ENCODE data around the gene PITPNM1.

DNA sequence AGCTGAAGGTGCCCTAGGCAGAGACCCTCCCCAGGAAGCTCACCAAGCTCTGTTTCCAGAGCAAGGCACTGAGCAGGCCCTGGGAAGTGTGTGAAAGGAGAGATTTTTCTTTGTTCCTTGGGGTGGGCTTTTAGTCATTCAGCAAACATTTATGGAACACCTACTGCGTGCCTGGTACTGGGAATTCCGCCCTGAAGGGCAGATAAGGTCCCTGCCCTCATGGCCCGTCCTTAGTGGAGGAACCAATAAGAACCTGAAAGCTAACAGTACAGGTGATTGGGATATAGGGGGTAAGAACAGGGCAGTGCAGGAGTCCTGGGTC is 40.0 kb downstream of the PITPNM1 start:
- TF ChIP-seq, protein P1, sequence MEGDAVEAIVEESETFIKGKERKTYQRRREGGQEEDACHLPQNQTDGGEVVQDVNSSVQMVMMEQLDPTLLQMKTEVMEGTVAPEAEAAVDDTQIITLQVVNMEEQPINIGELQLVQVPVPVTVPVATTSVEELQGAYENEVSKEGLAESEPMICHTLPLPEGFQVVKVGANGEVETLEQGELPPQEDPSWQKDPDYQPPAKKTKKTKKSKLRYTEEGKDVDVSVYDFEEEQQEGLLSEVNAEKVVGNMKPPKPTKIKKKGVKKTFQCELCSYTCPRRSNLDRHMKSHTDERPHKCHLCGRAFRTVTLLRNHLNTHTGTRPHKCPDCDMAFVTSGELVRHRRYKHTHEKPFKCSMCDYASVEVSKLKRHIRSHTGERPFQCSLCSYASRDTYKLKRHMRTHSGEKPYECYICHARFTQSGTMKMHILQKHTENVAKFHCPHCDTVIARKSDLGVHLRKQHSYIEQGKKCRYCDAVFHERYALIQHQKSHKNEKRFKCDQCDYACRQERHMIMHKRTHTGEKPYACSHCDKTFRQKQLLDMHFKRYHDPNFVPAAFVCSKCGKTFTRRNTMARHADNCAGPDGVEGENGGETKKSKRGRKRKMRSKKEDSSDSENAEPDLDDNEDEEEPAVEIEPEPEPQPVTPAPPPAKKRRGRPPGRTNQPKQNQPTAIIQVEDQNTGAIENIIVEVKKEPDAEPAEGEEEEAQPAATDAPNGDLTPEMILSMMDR (IDR thresholded peaks at IDR 0.05): no peak
- TF ChIP-seq POLR2A (IDR thresholded peaks at IDR 0.05): no peak

Measured in adrenal gland (tissue), 5 donors.